Esophagus muscularis mucosa (tissue), 4 donors: ENCODE data around the gene GALNS. TPM values are rescaled to one million over a fixed set of nuclear protein-coding genes. Genes with fewer than 3 reads are reported as not detected.

ENCODE experiments used
- DNase-seq: peaks from one replicate; pipeline ENCODE4 v3.0.0-alpha.2; 2017; ENCODE audit errors: extremely low spot score
- H3K27ac ChIP-seq, 4 donors: fragments of 200-600 bp; sonication (generic); replicated peaks in 1 of 4; 1 replicate in 3 of 4; 2 replicates in 1 of 4; pipeline ENCODE4 v1.5.1; 2016 to 2019; ENCODE audit warnings: mild to moderate bottlenecking in 1 of 4
- H3K27me3 ChIP-seq, 4 donors: fragments of 200-600 bp; sonication (generic); one replicate each; pipeline versions ENCODE4 v1.5.1 to v1.6.0; 2016 to 2019
- H3K36me3 ChIP-seq, 4 donors: fragments of 200-600 bp; sonication (generic); one replicate each; pipeline ENCODE4 v1.5.1; 2016 to 2019
- H3K4me1 ChIP-seq, 4 donors: fragments of 200-600 bp; sonication (generic); one replicate each; pipeline ENCODE4 v1.5.1; 2016 to 2019
- H3K4me3 ChIP-seq, 4 donors: fragments of 200-600 bp; sonication (generic); 1 replicate in 2 of 4; 2 replicates in 2 of 4; pipeline ENCODE4 v1.5.1; 2016 to 2019; ENCODE audit warnings: mild to moderate bottlenecking in 4 of 4, moderate library complexity in 1 of 4
- H3K9me3 ChIP-seq, 4 donors: fragments of 200-600 bp; sonication (generic); 1 replicate in 3 of 4; 2 replicates in 1 of 4; pipeline ENCODE4 v1.5.1; 2016 to 2019
- CTCF ChIP-seq, 3 experiments: fragments of 200-600 bp in 2 of 3; fragments of 450-650 bp in 1 of 3; sonication (generic) in 2 of 3; IDR thresholded peaks; one replicate each; pipeline ENCODE4 v1.5.1; 2017 to 2019; ENCODE audit warnings: antibody characterized with exemption in 3 of 3, mild to moderate bottlenecking in 2 of 3, moderate library complexity in 1 of 3
- EP300 ChIP-seq: sonication (generic); formaldehyde crosslinking; IDR thresholded peaks from one replicate; pipeline ENCODE4 v1.6.1; 2017; ENCODE audit warnings: antibody characterized with exemption
- POLR2A ChIP-seq: fragments of 450-650 bp; IDR thresholded peaks from one replicate; pipeline ENCODE4 v1.6.1; 2017; ENCODE audit warnings: antibody characterized with exemption, moderate library complexity, mild to moderate bottlenecking, low read depth
- POLR2AphosphoS5 ChIP-seq, 2 donors: sonication (generic); formaldehyde crosslinking; IDR thresholded peaks; one replicate each; pipeline ENCODE4 v1.6.1; 2017; ENCODE audit warnings: antibody characterized with exemption in 2 of 2
- WGBS: methylation state at CpG from one replicate; pipeline ENCODE4 v1.1.5; 2018; 5-methylcytosine and 5-hydroxymethylcytosine counted together
- intact Hi-C: fragments of 100-400 bp; cut with DNase I; formaldehyde crosslinking; loops from one replicate; pipeline ENCODE4 v1.15.1; 2023
- total RNA-seq, 4 donors: library from RNA; depleted of rRNA; stranded (reverse); fragments of >200 nt; gene quantifications; one replicate each; pipeline versions ENCODE4 v1.1.0 to v1.2.1, GENCODE V29; 2016

GALNS gene
- total RNA-seq, 4 donors from 2014 or later: 9.5 to 19.1 (median 11.0) TPM

DNA sequence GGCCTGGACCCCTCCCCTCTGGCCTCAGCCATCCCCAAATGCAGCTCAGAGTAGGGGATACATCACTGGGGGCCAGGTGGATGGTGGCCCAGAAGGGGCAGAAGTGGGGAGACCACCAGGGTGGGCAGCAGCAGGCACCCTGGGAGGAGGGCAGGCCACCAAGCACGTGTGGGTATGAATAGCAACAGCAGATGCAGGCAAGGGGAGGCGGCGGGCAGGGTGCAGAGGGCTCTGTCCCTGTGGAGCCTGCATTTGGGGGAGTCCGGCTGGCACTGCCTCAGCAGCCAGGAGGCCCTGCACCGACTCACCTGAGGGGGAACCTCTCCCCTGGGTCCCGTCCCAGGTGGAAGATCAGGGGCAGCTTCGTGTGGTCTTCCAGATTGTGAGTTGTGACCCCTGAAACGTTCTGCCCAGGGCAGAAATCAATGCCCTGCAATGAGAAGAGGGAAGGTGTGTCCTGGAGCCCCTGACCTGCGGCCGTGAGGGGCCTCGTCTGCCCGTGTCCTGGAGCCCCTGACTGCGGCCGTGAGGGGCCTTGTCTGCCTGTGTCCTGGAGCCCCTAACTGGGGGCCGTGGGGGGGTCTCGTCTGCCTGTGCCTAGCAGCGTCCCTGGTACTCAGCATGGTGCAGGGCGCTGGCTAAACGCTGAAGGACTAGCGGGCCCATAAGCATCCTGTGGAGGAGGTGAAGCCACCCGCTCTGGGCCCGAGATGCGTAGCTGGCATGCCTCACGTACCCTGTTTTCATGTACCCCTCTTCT is 34.3 kb downstream of the GALNS start:
- intact Hi-C loops: no loop called here
- no peak for TF ChIP-seq POLR2A
- TF ChIP-seq POLR2AphosphoS5 (IDR thresholded peaks at IDR 0.05): no peak
- no peak for TF ChIP-seq EP300
- no peak for TF ChIP-seq CTCF (IDR thresholded peaks at IDR 0.05)
- H3K27me3 ChIP-seq: no peaks in the 10 kb centered on the region
- no peak overlapping the region for H3K4me3 ChIP-seq
- no peak overlapping the region for H3K27ac ChIP-seq
- WGBS: 91% methylated on average over 14 of the region's 24 CpGs
- DNase-seq: no peak
- H3K36me3 ChIP-seq: peaks cover 33 to 73% (median 52%) of the 10 kb centered on the region in 4 donors
- H3K9me3 ChIP-seq: no peaks in the 10 kb centered on the region
- H3K4me1 ChIP-seq: no peaks in the 10 kb centered on the region

- no peak for DNase-seq
- no peak for TF ChIP-seq CTCF (IDR thresholded peaks at IDR 0.05)
- intact Hi-C loops: no loop called here
- Histone ChIP-seq H3K27me3 (no peaks in the 10 kb centered on the region), H3K36me3 (peaks cover 22 to 61% (median 45%) of the 10 kb centered on the region in 4 donors), H3K9me3 (no peaks in the 10 kb centered on the region), H3K4me1 (no peaks in the 10 kb centered on the region), H3K27ac (no peak overlapping the region), H3K4me3 (no peak overlapping the region)
- WGBS: 90% methylated on average over 5 of the region's 22 CpGs
Measured at GRCh38 chr16:88821168-88821850, 35.4 kb downstream of the GALNS start.

- WGBS: 73% methylated on average over 7 of the region's 20 CpGs
- peaks cover 22 to 53% (median 41%) of the 10 kb centered on the region in 4 donors for H3K36me3 ChIP-seq
- no peak overlapping the region for H3K27ac ChIP-seq
Measured at GRCh38 chr16:88820385-88821025, 36.2 kb downstream of the GALNS start.

GRCh38 chr16:88819126-88819525 is 37.6 kb downstream of the GALNS start:
- H3K27me3 ChIP-seq: no peaks in the 10 kb centered on the region
- no peaks in the 10 kb centered on the region for H3K9me3 ChIP-seq
- intact Hi-C loops: loop anchor here (10.0 kb wide), 1 partner anchor 356 kb away; the partner anchor contains the start of gene CDH15
- H3K36me3 ChIP-seq: peaks cover 13 to 39% (median 33%) of the 10 kb centered on the region in 4 donors
- no peak overlapping the region for H3K4me3 ChIP-seq
- TF ChIP-seq POLR2AphosphoS5 (IDR thresholded peaks at IDR 0.05) (no peak), EP300 (no peak)
- 90% methylated on average over 16 of the region's 16 CpGs for WGBS
- H3K27ac ChIP-seq: no peak overlapping the region
- H3K4me1 ChIP-seq: no peaks in the 10 kb centered on the region
- DNase-seq: no peak

More at GRCh38 chr16:88820385-88821025, 36.2 kb downstream of the GALNS start:
- intact Hi-C loops: no loop called here
- H3K9me3 ChIP-seq: no peaks in the 10 kb centered on the region
- H3K4me1 ChIP-seq: no peaks in the 10 kb centered on the region
- no peak overlapping the region for H3K4me3 ChIP-seq
- H3K27me3 ChIP-seq: no peaks in the 10 kb centered on the region
- no peak for DNase-seq
- TF ChIP-seq POLR2AphosphoS5 (IDR thresholded peaks at IDR 0.05) (no peak), POLR2A (no peak), CTCF (IDR thresholded peaks at IDR 0.05) (no peak), EP300 (no peak)

- H3K27me3 ChIP-seq: no peaks in the 10 kb centered on the region
- H3K4me3 ChIP-seq: no peak overlapping the region
- H3K4me1 ChIP-seq: peaks cover 0 to 2% (median under 1%) of the 10 kb centered on the region in 4 donors
- H3K27ac ChIP-seq: no peak overlapping the region
- H3K9me3 ChIP-seq: no peaks in the 10 kb centered on the region
- WGBS: 82% methylated on average over 18 of the region's 18 CpGs
- intact Hi-C loops: loop anchor here (10.0 kb wide), 1 partner anchor 356 kb away; the partner anchor contains the start of gene CDH15
- DNase-seq: no peak
- TF ChIP-seq EP300: no peak
- TF ChIP-seq CTCF (IDR thresholded peaks at IDR 0.05): no peak
- no peak for TF ChIP-seq POLR2A
- TF ChIP-seq POLR2AphosphoS5 (IDR thresholded peaks at IDR 0.05): no peak
- peaks cover 12 to 33% (median 29%) of the 10 kb centered on the region in 4 donors for H3K36me3 ChIP-seq
Measured at GRCh38 chr16:88818575-88818874, 38.2 kb downstream of the GALNS start.
